Subcutaneous adipose tissue (tissue), 4 donors: Measurements from ENCODE around the gene RGR. TPM values are rescaled to one million over a fixed set of nuclear protein-coding genes. Genes with fewer than 3 reads are reported as not detected.

Experiments used
- total RNA-seq, 4 donors: library from RNA; depleted of rRNA; stranded (reverse); fragments of >200 nt; gene quantifications; one replicate each; pipeline ENCODE4 v1.1.0, GENCODE V29; 2016
- TF ChIP-seq, protein P1 (sequence below): fragments of 450-650 bp; IDR thresholded peaks from one replicate; pipeline ENCODE4 v1.5.1; 2016; ENCODE audit warnings: low read depth, mild to moderate bottlenecking, control low read depth, antibody characterized with exemption, moderate library complexity

RGR gene
- total RNA-seq, 4 donors from 2014 or later: 0.44 TPM; not detected in 3

DNA sequence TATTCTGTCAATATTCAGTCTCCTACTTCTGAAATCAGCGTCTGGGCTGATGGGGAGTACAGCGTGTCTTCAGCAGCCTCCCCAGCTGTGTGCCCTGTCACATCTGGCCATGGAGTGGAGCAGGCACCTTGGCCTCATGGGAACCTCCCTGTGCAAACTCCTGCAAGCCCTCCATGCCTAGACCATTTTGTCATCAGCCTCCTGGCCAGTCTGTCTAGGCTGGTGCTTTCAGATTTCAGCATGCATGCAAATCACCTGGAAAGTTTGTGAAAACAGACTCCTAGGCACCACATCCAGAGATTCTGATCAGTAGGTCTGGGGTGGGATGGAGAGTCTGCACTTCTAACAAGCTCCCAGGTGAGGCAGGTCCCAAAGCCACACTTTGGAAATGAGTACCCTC is 57.4 kb downstream of the RGR start:
- TF ChIP-seq, protein P1, sequence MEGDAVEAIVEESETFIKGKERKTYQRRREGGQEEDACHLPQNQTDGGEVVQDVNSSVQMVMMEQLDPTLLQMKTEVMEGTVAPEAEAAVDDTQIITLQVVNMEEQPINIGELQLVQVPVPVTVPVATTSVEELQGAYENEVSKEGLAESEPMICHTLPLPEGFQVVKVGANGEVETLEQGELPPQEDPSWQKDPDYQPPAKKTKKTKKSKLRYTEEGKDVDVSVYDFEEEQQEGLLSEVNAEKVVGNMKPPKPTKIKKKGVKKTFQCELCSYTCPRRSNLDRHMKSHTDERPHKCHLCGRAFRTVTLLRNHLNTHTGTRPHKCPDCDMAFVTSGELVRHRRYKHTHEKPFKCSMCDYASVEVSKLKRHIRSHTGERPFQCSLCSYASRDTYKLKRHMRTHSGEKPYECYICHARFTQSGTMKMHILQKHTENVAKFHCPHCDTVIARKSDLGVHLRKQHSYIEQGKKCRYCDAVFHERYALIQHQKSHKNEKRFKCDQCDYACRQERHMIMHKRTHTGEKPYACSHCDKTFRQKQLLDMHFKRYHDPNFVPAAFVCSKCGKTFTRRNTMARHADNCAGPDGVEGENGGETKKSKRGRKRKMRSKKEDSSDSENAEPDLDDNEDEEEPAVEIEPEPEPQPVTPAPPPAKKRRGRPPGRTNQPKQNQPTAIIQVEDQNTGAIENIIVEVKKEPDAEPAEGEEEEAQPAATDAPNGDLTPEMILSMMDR: no peak

DNA sequence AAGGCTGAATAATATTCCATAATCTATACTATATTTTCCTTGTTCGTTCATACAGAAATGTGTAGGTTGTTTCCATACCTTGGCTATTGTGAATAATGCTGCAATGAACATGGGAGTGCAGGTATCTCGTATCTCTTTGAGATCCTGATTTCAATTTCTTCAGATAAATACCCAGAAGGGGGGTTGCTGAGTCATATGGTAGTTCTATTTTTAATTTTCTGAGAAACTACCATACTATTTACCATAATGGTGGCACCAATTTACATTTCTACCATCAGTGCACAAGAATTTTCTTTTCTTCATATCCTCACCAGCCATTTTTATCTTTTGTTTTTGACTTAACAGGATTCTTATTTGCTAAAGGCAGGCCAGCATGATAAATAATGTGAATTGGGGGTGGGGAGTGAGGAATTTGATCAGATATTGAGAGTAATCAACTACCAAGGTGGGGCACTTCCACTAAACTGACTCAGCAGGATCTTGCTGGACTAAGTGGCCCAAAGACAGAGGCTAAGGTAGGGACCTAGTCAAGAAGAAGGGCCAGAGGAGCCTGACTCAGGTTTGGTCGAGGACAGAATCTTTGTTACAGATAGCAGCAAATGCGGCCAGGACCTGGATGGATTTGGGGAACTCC is 62.0 kb downstream of the RGR start:
- TF ChIP-seq, protein P1: no peak

DNA sequence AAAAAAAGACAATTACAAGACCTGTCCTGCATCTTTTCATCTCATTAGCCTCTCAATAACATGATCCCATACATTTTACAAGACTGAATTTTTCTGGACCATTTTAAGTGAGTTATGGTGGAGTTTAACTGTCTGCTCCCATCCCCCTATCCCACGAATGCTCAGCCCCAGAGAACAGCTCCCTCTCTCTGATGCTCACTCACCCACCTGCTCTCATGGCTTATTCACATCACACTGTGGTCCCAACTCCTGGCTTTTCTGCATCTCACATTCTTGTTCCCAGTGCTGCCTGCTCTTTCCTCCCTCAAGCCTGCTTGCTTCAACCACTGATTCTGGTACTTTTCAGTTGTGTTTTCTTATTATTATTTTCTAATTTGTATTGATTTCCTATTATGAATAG is 63.2 kb downstream of the RGR start:
- TF ChIP-seq, protein P1: no peak

DNA sequence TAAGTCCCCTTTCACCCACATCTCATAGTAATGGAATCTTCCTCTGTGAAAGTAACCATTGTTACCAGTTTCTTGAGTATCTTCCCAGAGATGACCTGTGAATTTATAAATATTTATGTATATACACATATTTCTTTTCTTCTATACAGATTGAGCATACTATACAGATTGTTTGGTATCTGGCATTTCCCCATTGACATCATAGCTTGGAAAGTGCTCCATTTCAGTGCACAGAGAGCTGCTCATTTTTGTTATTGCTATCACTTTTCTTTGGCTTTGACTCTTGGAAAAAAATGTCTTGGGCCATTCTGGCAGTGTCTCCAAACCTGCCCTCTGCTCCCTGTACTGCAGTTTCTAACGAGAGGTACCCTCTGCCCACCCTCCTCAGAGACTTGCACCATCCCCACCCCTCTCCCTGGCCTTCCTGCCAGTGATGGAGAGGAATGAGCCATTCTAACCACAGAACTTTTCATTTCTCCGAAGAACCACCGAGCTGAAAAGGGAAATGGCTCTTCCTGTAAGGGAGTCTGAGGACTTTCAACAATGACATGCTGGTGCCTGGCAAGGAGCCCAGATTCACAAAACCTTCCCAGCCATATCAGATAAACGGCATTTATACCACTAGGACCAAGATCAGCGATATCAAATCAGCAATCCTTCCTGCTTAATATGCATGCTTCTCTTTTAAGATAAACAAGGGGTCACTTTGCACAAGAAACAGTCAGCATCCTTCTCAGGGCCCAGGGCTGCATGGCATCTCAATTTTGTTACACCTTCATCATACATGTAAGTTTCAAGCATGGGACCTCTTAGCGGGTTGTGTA is 63.8 kb downstream of the RGR start:
- TF ChIP-seq, protein P1: no peak

Other genes with a start within 250 kb of the RGR start
- gene GHITM, start 105.5 kb upstream of the RGR start, total RNA-seq: 100 to 1,000 TPM; 112 to 162 (median 141) TPM
- gene GPR15LG, start 71.3 kb upstream of the RGR start, total RNA-seq: not detected
- under 1 TPM in 2 of 4 donors, not detected in 2; 0.17 to 0.22 TPM for gene CDHR1, start 50.5 kb upstream of the RGR start, total RNA-seq
- not detected for gene LRIT2, start 19.5 kb upstream of the RGR start, total RNA-seq
- gene LRIT1, start 3.5 kb upstream of the RGR start, total RNA-seq: not detected
- 10 to 100 TPM; 43.7 to 63.9 (median 58.1) TPM for gene CCSER2, start 83.5 kb downstream of the RGR start, total RNA-seq